AG09319 (cell line): Measurements from ENCODE around the gene NR2F1.

Experiments
- DNase-seq: peaks from one replicate; pipeline ENCODE4 v3.0.0-alpha.2; 2010; ENCODE audit warnings: low read depth; ENCODE audit errors: extremely low read depth
- CTCF ChIP-seq: IDR thresholded peaks from 2 replicates; pipeline ENCODE4 v1.5.1; 2011; ENCODE audit warnings: low read depth, mild to moderate bottlenecking, inconsistent platforms, low read length, moderate library complexity

NR2F1 gene

GRCh38 chr5:93579692-93580062, 3.3 kb upstream of the NR2F1 start:
- no peak for TF ChIP-seq CTCF
- DNase-seq: no peak

- TF ChIP-seq CTCF: no peak
- DNase-seq: no peak
Observed at GRCh38 chr5:93580063-93580926, 2.7 kb upstream of the NR2F1 start.

- TF ChIP-seq CTCF: no peak
- DNase-seq: no peak
Observed at GRCh38 chr5:93580927-93581445, 2.0 kb upstream of the NR2F1 start, which contains the start of gene NR2F1-AS1. TSS of gene NR2F1-AS1 (minus strand) at chr5:93581219.

- no peak for DNase-seq
- TF ChIP-seq CTCF: no peak
Observed at GRCh38 chr5:93582167-93582462, 907 bp upstream of the NR2F1 start.

- no peak for TF ChIP-seq CTCF
- DNase-seq: no peak
Observed at GRCh38 chr5:93583439-93583767, 381 bp downstream of the NR2F1 start.

GRCh38 chr5:93583768-93584595, 960 bp downstream of the NR2F1 start:
- TF ChIP-seq CTCF: no peak
- DNase-seq: no peak

GRCh38 chr5:93584596-93585040, 1.6 kb downstream of the NR2F1 start:
- no peak for DNase-seq
- TF ChIP-seq CTCF: no peak
